ENCODE results near the gene SOCS6. TPM values are rescaled to one million over a fixed set of nuclear protein-coding genes. Genes with fewer than 3 reads are reported as not detected.

SOCS6 gene
- polyA plus RNA-seq, 2 of the 4 experiments (the other 2 are of a cell fraction), result 31.2 to 88.2 TPM

GRCh38 chr18:70376914-70377258, 88.0 kb downstream of the SOCS6 start:
- FAIRE-seq, result peak; percentile 28
- TF ChIP-seq JUN (IDR thresholded peaks at IDR 0.05), result peak in 1 of 2 experiments; percentile 21; a peak in 1 of 5 replicates
- TF ChIP-seq CEBPB (IDR thresholded peaks at IDR 0.05), result 0 out of 4 replicates have a peak, but pooled peaks of 1 of the 2 experiments have one; percentile 5
- no peak for TF ChIP-seq TP53 (CRISPR knock-in tag; IDR thresholded peaks at IDR 0.05)
- no peak for TF ChIP-seq RNF2 (IDR thresholded peaks at IDR 0.05; ENCODE audit: borderline replicate concordance, low read depth)
- H3K4me2 ChIP-seq, result peak overlapping the region; percentile 72
- peaks cover 76% of the 10 kb centered on the region for H3K4me1 ChIP-seq
- no peak overlapping the region for H3K4me3 ChIP-seq
- ATAC-seq, result peak; percentile 71 to 83
- ChIA-PET POLR2A (interaction anchor here (0.8 to 1.3 kb wide), 4 partner anchors 19 to 54 kb away, joined by 3 to 8 read pairs (median 5); no protein-coding TSS in a partner anchor), CTCF (interaction anchor here (0.9 kb wide), 1 partner anchor 74 kb away, joined by 3 read pairs; no protein-coding TSS in a partner anchor)
- H3K27ac ChIP-seq, result peak overlapping the region; percentile 92 to 97
- H3K9me3 ChIP-seq, result peaks cover 13% of the 10 kb centered on the region; the same call in 2 of the 3 replicates
- 1% methylated on average over 4 of the region's 4 CpGs for WGBS (ENCODE audit: missing lambda C conversion rate)
- DNase-seq (ENCODE audit: low read depth in 1 of 2, low spot score in 1 of 2), result peak; percentile 70 to 96

GRCh38 chr18:70377317-70377799, 88.5 kb downstream of the SOCS6 start:
- POLR2A ChIA-PET, result interaction anchor here (1.0 to 1.3 kb wide), 3 partner anchors 20 to 45 kb away, joined by 4 to 8 read pairs (median 6); no protein-coding TSS in a partner anchor
- H3K4me3 ChIP-seq, result no peak overlapping the region
- WGBS (ENCODE audit: missing lambda C conversion rate), result 0% methylated on average over 8 of the region's 8 CpGs
- H3K4me1 ChIP-seq, result peaks cover 76% of the 10 kb centered on the region
- DNase-seq (ENCODE audit: low read depth in 1 of 2, low spot score in 1 of 2) (peak; percentile 44 to 89), ATAC-seq (peak; percentile 63 to 73), FAIRE-seq (no peak)
- peak overlapping the region; percentile 92 to 97 for H3K27ac ChIP-seq
- peak overlapping the region; percentile 72 for H3K4me2 ChIP-seq
- CTCF ChIA-PET, result interaction anchor here (0.9 to 1.6 kb wide), 2 partner anchors 57 to 74 kb away, joined by 3 to 4 read pairs; no protein-coding TSS in a partner anchor
- peaks cover 17% of the 10 kb centered on the region for H3K9me3 ChIP-seq
- TF ChIP-seq REST (IDR thresholded peaks at IDR 0.05), result no peak
- TF ChIP-seq BCL3 (IDR thresholded peaks at IDR 0.05), result 0 out of 3 replicates have a peak, but pooled peaks have one; percentile 17
- TF ChIP-seq CHD4 (IDR thresholded peaks at IDR 0.05; ENCODE audit: borderline replicate concordance), result no peak
- TF ChIP-seq MYC (IDR thresholded peaks at IDR 0.05; ENCODE audit: borderline replicate concordance, low read length), result no peak
- no peak for TF ChIP-seq ESRRA (IDR thresholded peaks at IDR 0.05; ENCODE audit: borderline replicate concordance, low read length)
- TF ChIP-seq HEYL (CRISPR knock-in tag; IDR thresholded peaks at IDR 0.05), result peak; percentile 20; the same call in 1 of the 2 replicates
- TF ChIP-seq EHF (CRISPR knock-in tag; IDR thresholded peaks at IDR 0.05), result peak; percentile 46; the same call in 1 of the 2 replicates
- no peak for TF ChIP-seq NPAS2 (CRISPR knock-in tag; IDR thresholded peaks at IDR 0.05; ENCODE audit: borderline replicate concordance)
- TF ChIP-seq USF2 (IDR thresholded peaks at IDR 0.05), result no peak
- 0 out of 2 replicates have a peak, but pooled peaks have one; percentile 63 for TF ChIP-seq PBX3 (IDR thresholded peaks at IDR 0.05)
- TF ChIP-seq ATOH8 (CRISPR knock-in tag; IDR thresholded peaks at IDR 0.05; ENCODE audit: low read depth), result peak; percentile 67; the same call in 1 of the 2 replicates
- TF ChIP-seq MAFK (IDR thresholded peaks at IDR 0.05; ENCODE audit: partially characterized antibody), result no peak
- TF ChIP-seq FOSL2 (IDR thresholded peaks at IDR 0.05), result no peak
- TF ChIP-seq FOSL2 (CRISPR knock-in tag; IDR thresholded peaks at IDR 0.05), result peak; percentile 47
- no peak for TF ChIP-seq POLR2A (IDR thresholded peaks at IDR 0.05; ENCODE audit: low read length)
- TF ChIP-seq MAZ (IDR thresholded peaks at IDR 0.05; ENCODE audit: borderline replicate concordance, low read depth, low read length), result no peak
- no peak for TF ChIP-seq TP53 (CRISPR knock-in tag; IDR thresholded peaks at IDR 0.05)
- no peak for TF ChIP-seq CBX8 (IDR thresholded peaks at IDR 0.05)
- no peak for TF ChIP-seq KDM5A (IDR thresholded peaks at IDR 0.05)
- TF ChIP-seq FOSB (CRISPR knock-in tag; IDR thresholded peaks at IDR 0.05), result no peak
- no peak for TF ChIP-seq RCOR1 (IDR thresholded peaks at IDR 0.05; ENCODE audit: low read depth, low read length)
- no peak for TF ChIP-seq ZFP36 (IDR thresholded peaks at IDR 0.05; ENCODE audit: borderline replicate concordance, partially characterized antibody)
- peak; percentile 53; the same call in 1 of the 2 replicates for TF ChIP-seq JUNB (IDR thresholded peaks at IDR 0.05)
- no peak for TF ChIP-seq HES2 (IDR thresholded peaks at IDR 0.05)
- TF ChIP-seq SMC3 (IDR thresholded peaks at IDR 0.05), result no peak; the same call in 2 of the 3 replicates
- TF ChIP-seq E2F6 (IDR thresholded peaks at IDR 0.05; ENCODE audit: borderline replicate concordance, low read depth), result 0 out of 2 replicates have a peak, but pooled peaks have one; percentile 34

Measured in A549 (cell line).